T-helper 2 cell treated with Interferon-gamma antibody and Interleukin-4, amounts not matched to agents 5 μg/mL and 100 μg/mL, for 36 hours (primary cell): Measurements from ENCODE around the gene FAU.
"Not testable (repeated sequence)": the region's sequence is repeated elsewhere in the genome, so short reads cannot be mapped to it uniquely, and the experiment has no call there.

Source experiments
- DNase-seq: peaks from one replicate; pipeline ENCODE4 v3.0.0; 2021; ENCODE audit warnings: low spot score
- H3K27ac Mint-ChIP-seq: one replicate; pipeline ENCODE4 v1.8.0; 2021; ENCODE audit warnings: mild to moderate bottlenecking, mixed read lengths
- H3K27me3 Mint-ChIP-seq: one replicate; pipeline ENCODE4 v1.8.0; 2021; ENCODE audit warnings: low read depth, mixed read lengths
- H3K36me3 Mint-ChIP-seq: one replicate; pipeline ENCODE4 v1.8.0; 2021; ENCODE audit warnings: low read depth, mixed read lengths
- H3K4me1 Mint-ChIP-seq: one replicate; pipeline ENCODE4 v1.8.0; 2021; ENCODE audit warnings: low read depth, mixed read lengths
- H3K4me3 Mint-ChIP-seq: one replicate; pipeline ENCODE4 v1.8.0; 2022; ENCODE audit warnings: mild to moderate bottlenecking, moderate library complexity, mixed read lengths
- H3K9me3 Mint-ChIP-seq: one replicate; pipeline ENCODE4 v1.8.0; 2021; ENCODE audit warnings: mixed read lengths

The FAU gene

GRCh38 chr11:65151331-65151899 is 29.5 kb upstream of the FAU start:
- Mint-ChIP-seq H3K36me3 (no peaks in the 10 kb centered on the region), H3K9me3 (no peaks in the 10 kb centered on the region), H3K4me1 (peaks cover 17% of the 10 kb centered on the region), H3K4me3 (no peak overlapping the region), H3K27me3 (no peaks in the 10 kb centered on the region), H3K27ac (no peak overlapping the region)
- DNase-seq = no peak

- DNase-seq = peak; percentile 22
- Mint-ChIP-seq H3K4me1 (peaks cover 17% of the 10 kb centered on the region), H3K27me3 (no peaks in the 10 kb centered on the region), H3K27ac (no peak overlapping the region), H3K36me3 (no peaks in the 10 kb centered on the region), H3K4me3 (no peak overlapping the region), H3K9me3 (no peaks in the 10 kb centered on the region)
Measured at GRCh38 chr11:65150509-65151299, 28.8 kb upstream of the FAU start.

GRCh38 chr11:65150131-65150508 is 28.2 kb upstream of the FAU start:
- peaks cover 17% of the 10 kb centered on the region for H3K4me1 Mint-ChIP-seq
- H3K27ac Mint-ChIP-seq, H3K27me3 Mint-ChIP-seq, H3K36me3 Mint-ChIP-seq, DNase-seq, H3K9me3 Mint-ChIP-seq, H3K4me3 Mint-ChIP-seq: not testable (repeated sequence)

GRCh38 chr11:65148657-65149056 is 26.7 kb upstream of the FAU start:
- H3K27ac Mint-ChIP-seq = no peak overlapping the region
- peaks cover 6% of the 10 kb centered on the region for H3K27me3 Mint-ChIP-seq
- H3K4me1 Mint-ChIP-seq = peaks cover 17% of the 10 kb centered on the region
- no peak for DNase-seq
- no peaks in the 10 kb centered on the region for H3K36me3 Mint-ChIP-seq
- no peaks in the 10 kb centered on the region for H3K9me3 Mint-ChIP-seq
- H3K4me3 Mint-ChIP-seq = no peak overlapping the region

- DNase-seq = no peak
- no peak overlapping the region for H3K4me3 Mint-ChIP-seq
- H3K9me3 Mint-ChIP-seq = no peaks in the 10 kb centered on the region
- no peaks in the 10 kb centered on the region for H3K36me3 Mint-ChIP-seq
- H3K4me1 Mint-ChIP-seq = peaks cover 11% of the 10 kb centered on the region
- peaks cover 6% of the 10 kb centered on the region for H3K27me3 Mint-ChIP-seq
- no peak overlapping the region for H3K27ac Mint-ChIP-seq
Measured at GRCh38 chr11:65147352-65148075, 25.6 kb upstream of the FAU start.

GRCh38 chr11:65141896-65142494 is 20.1 kb upstream of the FAU start:
- no peak for DNase-seq
- no peak overlapping the region for H3K4me3 Mint-ChIP-seq
- no peaks in the 10 kb centered on the region for H3K9me3 Mint-ChIP-seq
- H3K36me3 Mint-ChIP-seq = no peaks in the 10 kb centered on the region
- no peaks in the 10 kb centered on the region for H3K4me1 Mint-ChIP-seq
- no peak overlapping the region for H3K27ac Mint-ChIP-seq
- H3K27me3 Mint-ChIP-seq = peaks cover 23% of the 10 kb centered on the region

- no peak for DNase-seq
- Mint-ChIP-seq H3K4me3 (peak overlapping the region; percentile 95), H3K9me3 (no peaks in the 10 kb centered on the region), H3K27ac (peak overlapping the region; percentile 71), H3K36me3 (peaks cover 15% of the 10 kb centered on the region), H3K27me3 (peaks cover 12% of the 10 kb centered on the region), H3K4me1 (peaks cover 22% of the 10 kb centered on the region)
Measured at GRCh38 chr11:65136515-65137096, 14.7 kb upstream of the FAU start.

GRCh38 chr11:65135633-65136145 is 13.8 kb upstream of the FAU start:
- H3K27me3 Mint-ChIP-seq = peaks cover 3% of the 10 kb centered on the region
- DNase-seq = no peak
- peaks cover 22% of the 10 kb centered on the region for H3K4me1 Mint-ChIP-seq
- H3K9me3 Mint-ChIP-seq = no peaks in the 10 kb centered on the region
- peak overlapping the region; percentile 98 for H3K27ac Mint-ChIP-seq
- H3K4me3 Mint-ChIP-seq = peak overlapping the region; percentile 95
- H3K36me3 Mint-ChIP-seq = peaks cover 20% of the 10 kb centered on the region

- Mint-ChIP-seq H3K36me3 (peaks cover 23% of the 10 kb centered on the region), H3K4me1 (peaks cover 22% of the 10 kb centered on the region)
Measured at GRCh38 chr11:65134952-65135632, 13.2 kb upstream of the FAU start.

GRCh38 chr11:65134240-65134951 is 12.5 kb upstream of the FAU start, which contains the start of gene SYVN1:
Gene SYVN1, minus strand, starts transcription at chr11:65134519. Its CDS starts 918 bp downstream, at chr11:65133601.
- Mint-ChIP-seq H3K4me1 (peaks cover 22% of the 10 kb centered on the region), H3K27me3 (no peaks in the 10 kb centered on the region), H3K4me3 (peak within 1 kb of the TSS; percentile 95), H3K9me3 (no peaks in the 10 kb centered on the region), H3K27ac (peak within 1 kb of the TSS; percentile 98), H3K36me3 (peaks cover 23% of the 10 kb centered on the region)
- DNase-seq = peak; percentile 93

More at GRCh38 chr11:65134952-65135632, 13.2 kb upstream of the FAU start:
- Mint-ChIP-seq H3K27ac (peak overlapping the region; percentile 98), H3K4me3 (peak overlapping the region; percentile 95), H3K27me3 (peaks cover 3% of the 10 kb centered on the region), H3K9me3 (no peaks in the 10 kb centered on the region)
- peak; percentile 87 for DNase-seq

GRCh38 chr11:65133724-65134123 is 11.8 kb upstream of the FAU start:
- no peak for DNase-seq
- H3K4me1 Mint-ChIP-seq = peaks cover 22% of the 10 kb centered on the region
- H3K27ac Mint-ChIP-seq = peak overlapping the region; percentile 98
- H3K27me3 Mint-ChIP-seq = no peaks in the 10 kb centered on the region
- no peaks in the 10 kb centered on the region for H3K9me3 Mint-ChIP-seq
- H3K4me3 Mint-ChIP-seq = peak overlapping the region; percentile 95
- H3K36me3 Mint-ChIP-seq = peaks cover 23% of the 10 kb centered on the region

GRCh38 chr11:65132988-65133700 is 11.2 kb upstream of the FAU start:
- Mint-ChIP-seq H3K4me1 (peaks cover 22% of the 10 kb centered on the region), H3K36me3 (peaks cover 26% of the 10 kb centered on the region), H3K27ac (peak overlapping the region; percentile 98), H3K9me3 (no peaks in the 10 kb centered on the region), H3K27me3 (no peaks in the 10 kb centered on the region), H3K4me3 (peak overlapping the region; percentile 95)
- DNase-seq = peak; percentile 48
